ENCODE data around the gene KCNH8.
"Not testable (repeated sequence)": the region's sequence is repeated elsewhere in the genome, so short reads cannot be mapped to it uniquely, and the experiment has no call there.

- not testable (repeated sequence) for TF ChIP-seq CTCF (IDR thresholded peaks at IDR 0.05; ENCODE audit: low read depth, low read length); EZH2phosphoT487 (IDR thresholded peaks at IDR 0.05; ENCODE audit: low read depth)
These were observed 85.8 kb downstream of the KCNH8 start for GRCh38 chr3:19233882-19234784.

Measured in OCI-LY3 (cell line).